HG03280 (cell line): ENCODE data around the gene TBC1D10A.

Source experiments
- ATAC-seq: cut with Tn5 transposase; IDR thresholded peaks from one replicate; pipeline ENCODE4 v1.9.1; 2021; ENCODE audit warnings: mild to moderate bottlenecking, moderate library complexity; ENCODE audit not compliant: unreplicated experiment

TBC1D10A gene

GRCh38 chr22:30326706-30327362 is at the start of gene TBC1D10A:
Gene TBC1D10A, minus strand, starts transcription at chr22:30326941. Its CDS starts 60 bp downstream, at chr22:30326881.
- ATAC-seq: peak; percentile 93

- ATAC-seq: no peak
Observed at GRCh38 chr22:30375312-30375849, 48.6 kb upstream of the TBC1D10A start.

- no peak for ATAC-seq
Observed at GRCh38 chr22:30373331-30374325, 46.9 kb upstream of the TBC1D10A start.

GRCh38 chr22:30372915-30373314 is 46.2 kb upstream of the TBC1D10A start:
- no peak for ATAC-seq

GRCh38 chr22:30371981-30372380 is 45.2 kb upstream of the TBC1D10A start:
- ATAC-seq: no peak

GRCh38 chr22:30371321-30371720 is 44.6 kb upstream of the TBC1D10A start:
- ATAC-seq: no peak

GRCh38 chr22:30370641-30371230 is 44.0 kb upstream of the TBC1D10A start:
- ATAC-seq: no peak

- ATAC-seq: no peak
Observed at GRCh38 chr22:30368420-30368819, 41.7 kb upstream of the TBC1D10A start.

- ATAC-seq: no peak
Observed at GRCh38 chr22:30365891-30366290, 39.1 kb upstream of the TBC1D10A start.

GRCh38 chr22:30362651-30363281 is 36.0 kb upstream of the TBC1D10A start:
- no peak for ATAC-seq

GRCh38 chr22:30361916-30362650 is 35.3 kb upstream of the TBC1D10A start:
- ATAC-seq: no peak

- no peak for ATAC-seq
Observed at GRCh38 chr22:30358541-30358940, 31.8 kb upstream of the TBC1D10A start.

GRCh38 chr22:30357650-30358215 is 31.0 kb upstream of the TBC1D10A start:
- ATAC-seq: no peak

GRCh38 chr22:30357236-30357570 is 30.5 kb upstream of the TBC1D10A start:
- no peak for ATAC-seq

GRCh38 chr22:30356449-30357235 is 29.9 kb upstream of the TBC1D10A start, which contains the start of the genes CCDC157 and SF3A1:
Gene CCDC157, plus strand, starts transcription at chr22:30357007. Its CDS starts 8,994 bp downstream, at chr22:30366001.
Gene SF3A1, minus strand, starts transcription at chr22:30356894. Its CDS starts 102 bp downstream, at chr22:30356792.
- peak; percentile 93 for ATAC-seq

- no peak for ATAC-seq
Observed at GRCh38 chr22:30354644-30355043, 27.9 kb upstream of the TBC1D10A start.

GRCh38 chr22:30351226-30351625 is 24.5 kb upstream of the TBC1D10A start:
- no peak for ATAC-seq

- no peak for ATAC-seq
Observed at GRCh38 chr22:30348809-30349208, 22.1 kb upstream of the TBC1D10A start.

GRCh38 chr22:30348404-30348803 is 21.7 kb upstream of the TBC1D10A start:
- ATAC-seq: no peak
